Superior temporal gyrus (tissue), 1 donor: ENCODE measurements around the gene GPR137B.
"Not testable (repeated sequence)": the region's sequence is repeated elsewhere in the genome, so short reads cannot be mapped to it uniquely, and the experiment has no call there.

Experiments
- DNase-seq: peaks from one replicate; pipeline ENCODE4 v3.0.0-alpha.2; 2016; ENCODE audit errors: extremely low spot score

GPR137B gene, protein sequence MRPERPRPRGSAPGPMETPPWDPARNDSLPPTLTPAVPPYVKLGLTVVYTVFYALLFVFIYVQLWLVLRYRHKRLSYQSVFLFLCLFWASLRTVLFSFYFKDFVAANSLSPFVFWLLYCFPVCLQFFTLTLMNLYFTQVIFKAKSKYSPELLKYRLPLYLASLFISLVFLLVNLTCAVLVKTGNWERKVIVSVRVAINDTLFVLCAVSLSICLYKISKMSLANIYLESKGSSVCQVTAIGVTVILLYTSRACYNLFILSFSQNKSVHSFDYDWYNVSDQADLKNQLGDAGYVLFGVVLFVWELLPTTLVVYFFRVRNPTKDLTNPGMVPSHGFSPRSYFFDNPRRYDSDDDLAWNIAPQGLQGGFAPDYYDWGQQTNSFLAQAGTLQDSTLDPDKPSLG

DNA sequence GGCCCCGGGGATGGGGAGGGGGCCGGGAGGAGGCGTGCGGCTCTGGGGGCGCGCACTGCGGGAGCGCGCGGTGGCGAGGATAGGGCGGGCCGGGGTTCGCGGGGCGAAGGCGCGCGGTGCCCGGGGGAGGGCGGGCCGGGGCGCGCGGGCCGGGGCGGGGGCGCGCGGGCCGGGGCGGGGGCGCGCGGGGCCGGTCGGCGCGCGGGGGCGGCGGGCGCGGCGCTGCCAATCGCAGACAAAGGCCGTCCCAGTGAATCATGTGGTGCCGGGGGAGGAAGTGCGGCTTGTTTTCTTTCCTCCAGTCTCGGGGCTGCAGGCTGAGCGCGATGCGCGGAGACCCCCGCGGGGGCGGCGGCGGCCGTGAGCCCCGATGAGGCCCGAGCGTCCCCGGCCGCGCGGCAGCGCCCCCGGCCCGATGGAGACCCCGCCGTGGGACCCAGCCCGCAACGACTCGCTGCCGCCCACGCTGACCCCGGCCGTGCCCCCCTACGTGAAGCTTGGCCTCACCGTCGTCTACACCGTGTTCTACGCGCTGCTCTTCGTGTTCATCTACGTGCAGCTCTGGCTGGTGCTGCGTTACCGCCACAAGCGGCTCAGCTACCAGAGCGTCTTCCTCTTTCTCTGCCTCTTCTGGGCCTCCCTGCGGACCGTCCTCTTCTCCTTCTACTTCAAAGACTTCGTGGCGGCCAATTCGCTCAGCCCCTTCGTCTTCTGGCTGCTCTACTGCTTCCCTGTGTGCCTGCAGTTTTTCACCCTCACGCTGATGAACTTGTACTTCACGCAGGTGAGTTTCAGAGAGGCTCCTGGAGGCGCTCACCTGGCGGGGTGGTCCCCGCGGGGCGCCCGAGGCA, at the start of gene GPR137B:
Gene GPR137B (plus strand): TSS at position 287 of the 851 bp plus-strand sequence. CDS start 84 bp downstream, at position 371.
- peak; percentile 63 for DNase-seq

DNA sequence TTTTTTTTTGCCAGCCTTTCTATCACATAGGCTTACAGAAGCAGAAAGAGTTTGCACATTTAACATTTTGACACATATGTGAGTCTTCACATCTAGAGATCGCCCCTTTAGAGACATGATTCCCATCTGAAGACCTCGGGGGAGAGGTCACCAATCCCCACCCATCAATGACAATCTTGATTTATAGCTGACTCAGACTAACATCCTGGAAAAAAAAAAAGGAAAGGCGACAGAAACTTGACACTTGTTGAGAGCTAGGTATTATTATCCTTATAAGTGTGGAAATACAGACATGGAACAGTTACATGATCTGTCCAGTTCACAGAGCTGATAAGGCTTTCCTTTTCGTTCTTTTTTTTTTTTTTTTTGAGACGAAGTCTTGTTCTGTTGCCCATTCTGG, 49.4 kb upstream of the GPR137B start:
- no peak for DNase-seq

DNA sequence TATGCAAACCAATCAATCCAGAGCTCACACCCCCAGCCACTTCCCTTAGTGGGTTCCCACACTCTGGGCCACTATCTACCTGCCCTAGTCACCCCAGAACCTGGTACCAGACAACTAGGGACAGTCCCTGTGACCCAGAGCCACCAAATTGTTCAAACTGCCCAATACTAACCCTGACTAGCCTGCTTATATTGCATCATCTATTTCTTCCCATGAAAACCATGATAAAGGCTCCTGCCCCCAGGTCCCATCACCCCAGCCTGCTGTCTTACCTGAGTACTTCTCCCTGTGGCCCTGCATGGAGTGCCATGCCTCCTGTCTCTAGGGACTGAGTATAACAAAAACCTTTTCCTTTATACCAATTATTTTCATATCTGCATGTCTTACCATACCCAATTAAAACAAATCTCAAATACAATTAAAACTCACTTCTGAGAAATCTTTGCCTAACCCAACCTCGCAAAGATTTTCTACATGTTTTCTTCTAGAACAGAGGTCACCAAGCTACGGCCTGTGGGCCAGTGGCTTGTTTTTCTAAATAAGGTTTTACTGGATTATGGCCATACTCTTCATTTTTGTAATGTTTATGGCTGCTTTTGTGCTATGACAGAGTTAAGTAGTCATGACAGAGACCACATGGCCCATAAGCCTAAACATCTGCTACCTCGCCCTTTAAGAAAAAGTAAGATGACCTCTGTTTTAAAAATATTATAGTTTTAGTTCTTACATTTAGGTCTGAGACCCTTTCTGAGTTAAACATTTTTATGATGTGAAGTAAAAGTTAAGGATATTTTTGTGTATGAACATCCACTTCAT, 46.4 kb upstream of the GPR137B start:
- DNase-seq = no peak

DNA sequence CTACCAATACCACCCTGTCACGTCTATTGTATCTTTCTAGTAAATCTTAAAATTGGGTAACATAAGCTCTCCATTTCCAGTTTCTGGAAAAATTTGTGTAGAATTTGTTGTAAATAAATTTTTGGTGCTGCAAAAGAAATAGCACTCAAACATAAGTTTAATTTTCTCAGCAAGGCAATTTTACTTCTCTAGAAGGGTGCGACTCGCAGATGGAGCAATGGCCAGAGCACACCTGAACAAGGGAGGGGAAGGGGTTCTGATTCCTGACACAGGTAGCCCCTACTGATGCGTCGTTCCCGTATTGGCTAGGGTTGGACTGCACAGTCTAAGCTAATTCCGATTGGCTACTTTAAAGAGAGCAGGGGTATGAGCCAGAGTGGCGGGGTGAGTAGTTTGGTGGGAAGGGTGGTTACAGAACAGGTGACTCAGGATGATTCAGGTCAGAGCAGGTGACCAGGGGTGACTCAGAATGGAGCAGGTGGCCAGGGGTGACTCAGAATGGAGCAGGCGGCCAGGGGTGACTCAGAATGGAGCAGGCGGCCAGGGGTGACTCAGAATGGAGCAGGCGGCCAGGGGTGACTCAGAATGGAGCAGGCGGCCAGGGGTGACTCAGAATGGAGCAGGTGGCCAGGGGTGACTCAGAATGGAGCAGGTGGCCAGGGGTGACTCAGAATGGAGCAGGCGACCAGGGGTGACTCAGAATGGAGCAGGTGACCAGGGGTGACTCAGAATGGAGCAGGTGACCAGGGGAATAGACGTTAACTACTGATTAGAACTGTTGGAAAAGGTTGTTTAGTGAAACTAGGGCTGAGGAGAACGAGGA, 45.5 kb upstream of the GPR137B start:
- DNase-seq = not testable (repeated sequence)

DNA sequence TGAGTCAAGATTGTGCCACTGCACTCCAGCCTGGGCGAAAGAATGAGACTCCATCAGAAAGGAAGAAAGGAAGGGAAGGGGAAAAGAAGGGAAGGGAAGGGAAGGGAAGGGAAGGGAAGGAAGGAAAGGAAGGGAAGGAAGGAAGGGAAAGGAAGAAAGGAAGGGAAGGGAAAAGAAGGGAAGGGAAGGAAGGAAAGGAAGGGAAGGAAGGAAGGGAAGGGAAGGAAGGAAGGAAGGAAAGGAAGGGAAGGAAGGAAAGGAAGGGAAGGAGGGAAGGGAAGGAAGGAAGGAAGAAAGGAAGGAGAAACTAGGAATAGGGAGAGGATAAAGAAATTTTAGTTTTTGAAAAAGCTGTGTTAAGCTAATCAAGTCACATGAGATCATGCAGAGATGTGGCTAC, 44.1 kb upstream of the GPR137B start:
- DNase-seq = no peak

DNA sequence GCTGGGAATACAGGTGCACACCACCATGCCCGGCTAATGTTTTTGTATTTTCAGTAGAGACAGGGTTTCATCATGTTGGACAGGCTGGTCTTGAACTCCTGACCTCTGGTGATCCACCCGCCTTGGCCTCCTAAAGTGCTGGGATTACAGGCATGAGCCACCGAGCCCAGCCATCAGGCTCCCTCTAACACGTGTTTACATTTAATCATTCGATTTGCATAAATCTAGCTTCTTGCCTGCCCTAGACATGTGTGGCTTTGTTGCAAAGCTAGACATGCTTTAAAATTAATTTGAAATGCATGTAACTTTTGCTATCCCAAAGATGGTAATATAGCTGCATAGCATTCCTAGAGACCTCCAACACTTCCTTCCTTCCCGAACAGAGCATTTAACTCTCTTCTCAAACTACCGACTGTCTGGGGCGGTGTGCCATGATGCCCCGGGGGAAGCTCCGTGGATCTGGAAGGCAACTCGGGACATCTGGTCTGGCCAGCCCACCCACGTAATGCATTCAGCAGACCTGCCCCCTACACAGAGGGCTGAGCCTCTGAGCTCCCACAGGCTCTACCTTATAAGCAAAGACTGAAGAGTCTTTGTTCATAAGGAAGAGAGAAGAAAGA, 42.9 kb upstream of the GPR137B start:
- DNase-seq = no peak

DNA sequence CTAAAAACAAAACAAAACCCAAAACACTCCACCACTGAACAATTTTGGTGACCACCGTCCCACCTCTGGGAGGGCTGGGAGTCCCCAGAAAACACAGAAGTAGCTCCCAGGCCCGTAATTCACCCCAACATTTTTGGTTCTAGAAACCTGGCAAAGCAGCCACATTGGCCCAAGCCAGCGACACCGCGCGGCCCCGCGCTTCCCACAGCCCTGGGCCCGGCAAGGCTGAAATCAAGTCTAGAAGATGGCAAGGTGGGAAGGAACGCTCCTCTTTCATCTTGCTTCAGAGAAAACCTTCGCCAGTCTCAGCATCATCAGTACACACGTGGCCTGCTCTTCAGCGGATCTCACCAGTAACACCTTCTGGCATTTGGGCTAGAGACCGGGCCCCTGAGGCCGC, 41.5 kb upstream of the GPR137B start:
- no peak for DNase-seq

DNA sequence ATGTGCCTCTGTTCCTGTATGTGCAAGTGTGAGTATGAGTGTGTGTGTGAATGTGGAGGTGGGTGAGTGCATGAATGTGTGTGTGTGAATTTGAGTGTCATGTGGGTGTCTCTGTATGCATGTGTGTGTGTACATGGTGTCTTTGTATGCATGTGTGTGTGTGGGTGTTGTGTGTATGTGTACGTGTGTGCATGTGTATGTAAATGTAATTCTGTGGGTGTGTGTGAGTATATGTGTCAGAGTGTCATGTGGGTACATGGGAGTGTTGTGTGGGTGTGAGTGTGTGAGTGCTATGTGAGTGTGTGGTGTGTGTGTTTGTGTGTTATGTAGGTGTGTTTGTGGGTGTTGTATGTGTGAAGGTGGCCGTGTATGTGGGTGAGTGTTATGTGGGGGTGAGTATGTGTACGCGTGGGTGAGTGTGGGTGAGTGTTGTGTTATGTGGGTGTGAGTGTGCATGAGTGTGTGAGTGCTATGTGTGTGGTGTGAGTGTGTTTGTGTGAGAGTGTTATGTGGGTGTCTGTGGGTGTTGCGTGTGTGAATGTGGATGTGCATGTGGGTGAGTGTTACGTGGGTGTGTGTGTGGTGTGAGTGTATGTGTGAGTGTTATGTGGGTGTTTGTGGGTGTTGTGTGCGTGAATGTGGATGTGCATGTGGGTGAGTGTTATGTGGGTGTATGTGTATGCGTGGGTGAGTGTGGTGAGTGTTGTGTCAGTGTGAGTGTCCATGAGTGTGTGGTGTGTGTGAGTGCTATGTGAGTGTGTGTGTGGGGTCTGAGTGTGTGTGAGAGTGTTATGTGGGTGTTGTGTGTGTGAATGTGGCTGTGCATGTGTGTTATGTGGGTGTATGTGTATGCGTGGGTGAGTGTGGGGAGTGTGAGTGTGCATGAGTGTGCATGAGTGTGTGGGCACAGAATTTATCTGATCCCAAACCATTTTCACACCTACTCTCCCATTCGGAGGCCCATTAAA, 40.8 kb upstream of the GPR137B start:
- no peak for DNase-seq

DNA sequence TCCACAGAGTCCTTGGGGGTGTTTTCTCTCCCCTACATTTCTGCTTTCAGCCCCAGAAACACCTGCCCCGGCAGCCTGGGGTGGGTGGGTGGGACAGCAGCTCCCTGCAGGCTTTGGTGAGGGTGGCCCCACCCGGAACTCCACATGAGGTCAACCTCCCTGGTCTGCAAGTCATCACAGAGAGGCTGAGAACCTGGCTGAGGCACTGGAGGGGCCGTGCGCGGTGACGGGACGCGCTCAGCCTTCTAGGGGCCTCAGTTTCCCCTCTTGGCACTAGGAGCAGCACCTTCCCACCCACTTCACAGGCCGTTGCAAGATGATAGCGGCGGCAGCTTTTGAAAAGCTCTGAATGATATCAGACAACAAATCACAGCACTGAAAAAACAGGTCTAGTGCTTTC, 39.7 kb upstream of the GPR137B start:
- no peak for DNase-seq

DNA sequence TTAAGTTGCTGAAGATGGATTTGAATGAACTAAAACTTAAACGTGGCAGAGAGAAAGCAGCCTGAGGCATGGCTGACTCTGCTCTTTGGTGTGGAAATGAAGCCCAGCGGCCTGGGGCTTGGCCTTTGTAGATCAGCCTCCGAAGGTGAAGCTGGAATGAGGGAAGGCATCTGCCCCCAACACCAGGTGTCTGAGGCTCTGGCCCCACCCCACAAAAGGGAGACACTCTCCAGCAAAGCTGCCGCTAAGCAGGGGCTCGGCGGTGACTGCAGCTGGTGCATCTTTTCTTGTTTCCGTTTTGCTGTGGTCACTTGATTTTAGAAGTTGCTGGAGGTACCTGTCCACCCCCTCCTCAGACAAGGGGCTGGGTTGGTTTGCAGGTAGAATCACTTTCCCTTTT, 39.3 kb upstream of the GPR137B start:
- DNase-seq = no peak

DNA sequence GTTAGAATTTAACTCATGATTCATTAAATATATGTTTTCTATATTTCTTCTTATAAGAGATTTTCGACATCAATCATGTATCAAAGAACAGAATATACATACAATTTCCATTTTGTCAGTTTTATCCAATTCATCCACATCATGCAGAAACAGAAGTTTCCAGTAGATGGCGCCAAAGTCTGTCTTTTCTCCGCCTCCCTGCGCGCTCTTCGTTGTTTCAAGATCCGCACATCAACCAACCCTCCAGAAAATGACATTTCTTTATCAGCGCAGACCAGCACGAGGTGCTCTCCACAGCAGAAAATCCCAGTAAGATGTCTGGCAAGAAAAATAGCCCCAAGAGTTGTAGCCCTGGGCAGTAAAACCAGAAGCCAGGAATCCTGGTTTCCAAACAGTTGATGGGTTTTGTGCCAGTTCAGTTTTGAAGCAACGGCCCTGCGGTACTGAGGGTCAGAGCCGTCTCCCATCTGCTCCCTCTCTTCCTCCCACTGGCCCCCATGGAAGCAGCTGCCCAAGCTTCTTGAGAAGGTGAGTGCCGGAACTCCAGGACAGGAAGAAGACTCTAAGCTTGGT, 38.6 kb upstream of the GPR137B start:
- peak; percentile 93 for DNase-seq

DNA sequence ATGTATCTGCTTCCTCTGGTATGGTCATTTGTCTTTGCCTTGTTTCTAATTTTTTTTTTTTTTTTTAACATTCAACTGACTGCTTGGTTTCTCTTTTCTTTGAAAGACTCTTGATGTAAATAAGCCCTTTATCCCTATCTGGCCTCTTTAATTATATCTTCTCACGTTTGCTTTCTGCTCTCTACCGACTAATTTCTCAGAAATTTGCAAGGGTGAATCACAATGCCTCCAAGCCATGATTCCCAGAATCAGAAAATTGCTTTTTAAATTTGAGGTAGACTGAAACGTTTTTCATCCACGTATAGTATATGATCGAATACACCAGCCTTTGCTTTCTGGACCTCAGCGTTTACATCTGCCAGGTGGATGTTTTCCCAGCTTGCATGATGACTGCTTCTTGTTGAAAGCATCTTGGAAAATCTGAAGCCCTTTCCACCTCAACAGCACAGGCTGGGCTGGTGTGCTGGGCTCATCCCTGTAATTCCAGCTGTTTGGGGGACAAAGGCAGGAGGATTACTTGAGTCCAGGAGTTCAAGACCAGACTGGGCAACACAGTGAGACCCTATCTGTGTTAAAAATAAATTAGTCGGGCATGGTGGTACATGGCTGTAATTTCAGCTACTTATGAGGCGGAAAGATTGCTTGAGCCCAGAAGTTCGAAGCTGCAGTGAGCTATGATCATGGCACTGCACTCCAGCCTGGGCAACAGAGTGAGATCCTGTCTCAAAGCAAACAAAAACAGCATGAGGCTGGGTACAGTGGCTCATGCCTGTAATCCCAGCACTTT, 35.0 kb upstream of the GPR137B start:
- no peak for DNase-seq

DNA sequence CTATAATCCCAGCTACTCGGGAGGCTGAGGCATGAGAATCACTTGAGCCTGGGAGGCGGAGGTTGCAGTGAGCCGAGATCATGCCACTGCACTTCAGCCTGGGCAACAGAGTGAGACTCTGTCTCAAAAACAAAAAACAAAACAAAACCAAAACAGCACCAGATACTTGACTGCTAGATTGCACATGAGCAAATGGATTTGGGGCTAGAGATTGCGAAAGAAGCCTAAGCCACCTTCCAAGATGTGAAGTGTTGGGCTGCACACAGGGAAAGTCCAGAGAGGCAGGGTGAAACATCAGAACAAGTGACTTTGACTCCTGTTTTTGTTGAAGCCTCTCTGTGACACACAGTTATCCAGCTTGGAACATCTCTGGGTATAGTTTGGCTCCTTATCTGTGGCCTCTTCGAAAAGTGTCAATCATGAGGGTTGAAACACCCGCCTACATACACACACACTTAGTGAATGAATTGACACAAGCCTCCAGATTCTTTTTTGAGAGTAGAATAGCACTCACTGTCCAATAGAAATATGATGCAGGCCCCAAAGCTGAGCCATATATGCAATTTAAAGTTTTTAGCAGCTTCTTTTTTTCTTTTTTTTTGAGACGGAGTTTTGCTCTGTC, 34.2 kb upstream of the GPR137B start:
- no peak for DNase-seq

DNA sequence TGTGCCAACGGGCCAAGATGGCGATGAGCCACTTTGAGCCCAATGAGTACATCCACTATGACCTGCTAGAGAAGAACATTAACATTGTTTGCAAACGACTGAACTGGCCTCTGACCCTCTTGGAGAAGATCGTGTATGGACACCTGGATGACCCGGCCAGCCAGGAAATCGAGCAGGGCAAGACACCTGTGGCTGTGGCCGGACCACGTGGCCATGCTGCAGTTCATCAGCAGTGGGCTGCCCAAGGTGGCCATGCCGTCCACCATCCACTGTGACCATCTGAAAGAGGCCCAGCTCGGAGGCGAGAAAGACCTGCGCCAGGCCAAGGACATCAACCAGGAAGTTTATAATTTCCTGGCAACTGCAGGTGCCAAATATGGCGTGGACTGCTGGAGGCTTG, 32.2 kb upstream of the GPR137B start:
- DNase-seq = no peak

DNA sequence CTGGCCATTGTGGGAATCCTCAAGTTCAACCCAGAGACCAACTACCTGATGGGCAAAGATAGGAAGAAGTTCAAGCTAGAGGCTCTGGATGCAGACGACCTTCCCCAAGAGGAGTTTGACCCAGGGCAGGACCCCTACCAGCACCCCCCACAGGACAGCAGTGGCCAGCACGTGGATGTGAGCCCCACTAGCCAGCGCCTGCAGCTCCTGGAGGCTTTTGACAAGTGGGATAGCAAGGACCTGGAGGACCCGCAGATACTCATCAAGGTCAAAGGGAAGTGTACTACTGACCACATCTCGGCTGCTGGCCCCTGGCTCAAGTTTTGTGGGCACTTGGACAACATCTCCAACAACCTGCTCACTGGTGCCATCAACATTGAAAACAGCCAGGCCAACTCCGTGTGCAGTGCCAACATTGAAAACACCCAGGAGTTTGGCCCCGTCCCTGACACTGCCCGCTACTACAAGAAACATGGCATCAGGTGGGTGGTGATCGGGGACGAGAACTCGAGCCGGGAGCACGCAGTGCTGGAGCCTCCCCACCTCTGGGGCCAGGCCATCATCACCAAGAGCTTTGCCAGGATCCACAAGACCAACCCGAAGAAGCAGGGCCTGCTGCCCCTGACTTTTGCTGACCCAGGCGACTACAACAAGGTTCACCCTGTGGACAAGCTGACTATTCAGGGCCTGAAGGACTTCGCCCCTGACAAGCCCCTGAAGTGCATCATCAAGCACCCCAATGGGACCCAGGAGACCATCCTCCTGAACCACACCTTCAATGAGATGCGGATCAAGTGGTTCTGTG, 30.6 kb upstream of the GPR137B start:
- no peak for DNase-seq

DNA sequence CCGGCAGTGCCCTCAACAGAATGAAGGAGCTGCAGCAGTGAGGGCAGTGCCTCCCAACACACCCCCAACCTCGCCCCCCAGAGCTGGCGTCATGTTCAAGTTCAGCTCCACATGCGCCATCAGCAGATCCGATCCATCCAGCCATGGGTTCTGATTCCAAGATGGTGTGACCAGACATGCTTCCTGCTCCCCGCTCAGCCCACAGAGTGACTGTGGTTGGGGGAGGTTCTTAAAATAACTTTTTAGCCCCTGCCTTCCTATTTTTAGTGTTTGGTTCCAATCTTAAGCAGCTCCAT, 30.1 kb upstream of the GPR137B start:
- DNase-seq = no peak

DNA sequence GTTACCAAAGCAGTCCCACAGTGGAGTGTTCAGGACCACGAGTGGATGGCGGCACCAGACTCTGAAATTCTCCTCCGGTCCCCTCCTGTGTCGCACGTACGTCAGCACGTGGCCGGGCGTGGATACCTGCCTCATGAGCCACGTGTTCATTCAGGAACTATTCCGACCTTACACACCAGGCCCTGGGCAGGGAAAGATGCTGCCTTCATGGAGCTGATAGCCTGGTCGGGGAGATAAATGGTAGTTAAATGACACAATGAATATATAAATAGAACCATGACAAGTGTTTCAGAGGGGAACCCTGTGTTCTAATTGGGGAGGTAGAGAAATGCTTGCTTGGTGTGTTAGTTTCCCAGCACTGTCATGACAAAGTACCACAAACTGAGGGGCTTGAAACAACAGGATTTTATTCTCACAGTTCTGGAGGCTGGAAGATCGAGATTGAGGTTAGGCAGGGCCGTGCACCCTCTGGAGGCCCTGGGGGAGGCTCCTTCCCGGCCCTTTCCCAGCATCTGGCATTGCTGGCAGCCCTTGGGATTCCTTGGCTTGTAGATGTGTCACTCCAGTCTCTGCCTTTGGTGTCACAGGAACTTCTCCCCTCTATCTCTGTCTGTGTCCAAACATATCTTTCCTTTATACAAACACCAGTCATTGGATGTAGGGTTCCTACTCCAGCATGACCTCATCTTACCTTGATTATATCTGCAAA, 28.9 kb upstream of the GPR137B start:
- DNase-seq = no peak
